Transverse colon (tissue), 4 donors: ENCODE results near the gene ZNF326.

Experiments used
- CTCF ChIP-seq, 5 experiments: fragments of 200-600 bp in 3 of 5; fragments of 450-650 bp in 2 of 5; sonication (generic) in 3 of 5; IDR thresholded peaks; 1 replicate in 2 of 5; 2 replicates in 3 of 5; pipeline ENCODE4 v1.5.1; 2016 to 2017; ENCODE audit warnings: antibody characterized with exemption in 5 of 5, inconsistent platforms in 3 of 5, mild to moderate bottlenecking in 2 of 5, moderate library complexity in 1 of 5
- POLR2A ChIP-seq: fragments of 450-650 bp; IDR thresholded peaks from one replicate; pipeline ENCODE4 v1.6.1; 2016; ENCODE audit warnings: antibody characterized with exemption, mild to moderate bottlenecking, moderate library complexity
- POLR2AphosphoS5 ChIP-seq, 3 donors: sonication (generic); formaldehyde crosslinking; IDR thresholded peaks; one replicate each; pipeline ENCODE4 v1.6.1; 2016; ENCODE audit warnings: antibody characterized with exemption in 3 of 3

- TF ChIP-seq CTCF (IDR thresholded peaks at IDR 0.05), result no peak
- no peak for TF ChIP-seq POLR2AphosphoS5 (IDR thresholded peaks at IDR 0.05)
- no peak for TF ChIP-seq POLR2A
Observed at GRCh38 chr1:89995598-89996449, 914 bp downstream of the ZNF326 start.
